GM18868 (cell line): ENCODE measurements around the gene RAD51B.

Source experiments
- ATAC-seq: cut with Tn5 transposase; IDR thresholded peaks from one replicate; pipeline ENCODE4 v1.9.1; 2021; ENCODE audit warnings: mild to moderate bottlenecking, moderate library complexity; ENCODE audit not compliant: unreplicated experiment

The RAD51B gene

DNA sequence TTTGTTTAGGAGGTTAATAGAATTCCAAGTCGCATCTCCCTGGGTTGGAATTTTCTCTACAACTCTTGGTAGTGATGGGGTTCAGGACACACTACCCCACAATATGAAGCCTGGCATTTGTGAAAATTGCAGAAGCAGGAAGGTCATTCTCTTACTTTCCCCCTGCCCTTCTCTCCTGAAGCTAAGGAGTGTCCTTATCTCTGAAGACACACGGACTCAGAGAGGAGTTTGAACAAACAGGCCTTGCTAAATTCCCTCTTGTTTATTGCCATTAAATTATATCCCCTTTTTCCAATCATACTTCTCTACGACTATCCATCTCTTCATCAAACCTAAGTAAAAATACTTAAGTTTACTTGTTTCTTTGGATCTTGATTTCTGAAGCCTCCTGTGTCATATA, 443.0 kb downstream of the RAD51B start:
- no peak for ATAC-seq

DNA sequence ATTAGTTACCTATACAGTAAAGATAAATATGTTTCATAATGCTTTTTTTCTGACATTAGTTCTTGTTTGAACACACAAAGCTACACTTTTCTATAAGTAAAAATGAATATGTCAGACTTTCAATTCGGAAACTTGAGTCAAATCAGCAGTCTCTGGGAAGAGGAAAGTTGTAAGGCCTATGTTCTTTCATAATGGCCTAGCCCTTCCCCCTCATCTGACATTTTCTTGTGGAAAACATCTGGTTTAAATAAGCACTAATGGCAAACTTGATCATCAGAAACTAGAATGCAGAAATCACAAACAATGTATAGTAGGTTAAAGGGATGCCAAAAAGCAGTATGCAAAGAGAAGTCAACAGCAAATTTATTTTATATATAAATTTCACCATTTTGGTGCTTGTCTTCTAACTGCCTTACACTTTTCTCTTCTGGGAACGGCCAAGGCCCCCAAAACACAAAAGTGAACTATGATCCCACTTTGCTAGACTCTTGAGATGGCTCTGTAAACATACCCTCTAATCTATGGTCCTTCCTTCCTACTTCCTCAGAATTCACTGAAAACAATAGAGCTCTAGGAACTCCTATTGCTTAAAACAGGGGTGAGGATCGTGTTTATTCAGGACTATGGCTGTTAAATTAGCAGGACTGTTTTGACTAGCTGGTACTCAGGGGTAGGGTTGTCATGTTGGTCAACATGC, 444.1 kb downstream of the RAD51B start:
- ATAC-seq, result no peak

DNA sequence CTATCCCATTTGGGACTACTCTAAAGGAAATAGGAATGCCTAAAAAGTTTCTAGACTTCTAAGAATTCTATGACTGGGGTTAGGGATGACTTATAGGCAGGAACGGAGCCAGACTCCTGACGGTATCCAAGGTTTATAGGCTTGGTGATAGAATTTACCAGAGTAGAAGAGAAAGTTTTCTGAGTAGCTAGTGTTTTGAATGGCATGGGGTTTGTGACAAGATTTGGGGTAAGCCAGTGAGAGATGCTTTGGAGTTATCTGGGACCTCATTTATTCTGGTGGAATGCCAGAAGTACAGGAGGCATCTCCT, 444.6 kb downstream of the RAD51B start:
- no peak for ATAC-seq

DNA sequence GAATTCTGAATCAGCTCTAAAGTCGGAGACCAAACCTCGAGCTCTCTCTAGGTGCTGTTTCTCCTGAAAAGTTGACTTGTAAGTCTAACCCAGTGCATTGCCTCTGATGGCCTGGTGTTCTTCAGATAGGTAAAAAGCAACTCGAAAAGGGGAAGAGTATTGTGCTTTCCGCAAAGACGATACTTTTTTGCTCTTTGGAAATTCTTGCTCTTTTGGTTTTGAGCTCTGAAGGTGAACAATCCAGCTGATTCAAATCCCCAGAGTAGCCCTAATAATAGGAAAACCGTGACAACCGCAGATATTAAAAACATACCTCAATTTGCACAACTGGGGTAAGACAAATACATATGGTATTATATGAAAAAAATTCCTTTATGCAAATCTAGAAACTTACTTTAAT, 447.4 kb downstream of the RAD51B start:
- ATAC-seq, result no peak

DNA sequence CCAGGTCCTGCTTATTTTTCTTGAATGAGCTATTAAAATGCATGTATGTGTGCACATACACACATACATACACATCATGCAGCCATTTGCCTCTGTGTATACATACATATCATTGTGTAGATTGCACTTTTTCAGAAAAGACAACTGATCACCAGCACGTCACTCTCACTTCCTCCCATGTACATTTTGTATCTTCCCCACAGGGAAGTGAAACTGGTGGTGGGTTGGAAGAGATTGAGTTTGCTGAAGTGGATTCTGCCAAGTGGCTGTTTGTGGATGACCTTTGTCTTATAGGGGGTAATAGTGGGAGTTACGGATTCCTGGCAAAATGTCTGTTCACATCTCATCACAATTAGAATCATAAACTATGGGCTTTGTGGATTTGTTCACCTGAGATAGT, 448.6 kb downstream of the RAD51B start:
- ATAC-seq, result peak; percentile 66

DNA sequence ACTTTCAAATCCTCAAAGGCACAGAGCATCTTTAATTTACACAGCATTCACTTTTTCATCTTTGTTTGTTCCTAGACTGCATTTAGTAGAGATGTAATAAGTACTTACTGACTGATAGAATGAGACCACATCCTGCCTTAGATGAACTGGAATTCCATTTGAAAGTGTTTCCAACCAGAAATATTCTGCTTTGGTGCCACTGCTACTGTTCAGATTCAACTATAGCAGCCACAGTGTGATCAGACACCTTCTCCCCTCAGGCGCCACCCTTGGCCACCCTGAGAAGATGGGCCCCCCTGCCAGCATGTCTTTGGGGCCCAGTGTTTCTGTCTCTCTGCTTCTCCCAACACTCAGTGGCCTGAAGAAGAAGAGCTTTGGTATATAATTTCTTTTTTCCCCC, 449.1 kb downstream of the RAD51B start:
- peak; percentile 14 for ATAC-seq

DNA sequence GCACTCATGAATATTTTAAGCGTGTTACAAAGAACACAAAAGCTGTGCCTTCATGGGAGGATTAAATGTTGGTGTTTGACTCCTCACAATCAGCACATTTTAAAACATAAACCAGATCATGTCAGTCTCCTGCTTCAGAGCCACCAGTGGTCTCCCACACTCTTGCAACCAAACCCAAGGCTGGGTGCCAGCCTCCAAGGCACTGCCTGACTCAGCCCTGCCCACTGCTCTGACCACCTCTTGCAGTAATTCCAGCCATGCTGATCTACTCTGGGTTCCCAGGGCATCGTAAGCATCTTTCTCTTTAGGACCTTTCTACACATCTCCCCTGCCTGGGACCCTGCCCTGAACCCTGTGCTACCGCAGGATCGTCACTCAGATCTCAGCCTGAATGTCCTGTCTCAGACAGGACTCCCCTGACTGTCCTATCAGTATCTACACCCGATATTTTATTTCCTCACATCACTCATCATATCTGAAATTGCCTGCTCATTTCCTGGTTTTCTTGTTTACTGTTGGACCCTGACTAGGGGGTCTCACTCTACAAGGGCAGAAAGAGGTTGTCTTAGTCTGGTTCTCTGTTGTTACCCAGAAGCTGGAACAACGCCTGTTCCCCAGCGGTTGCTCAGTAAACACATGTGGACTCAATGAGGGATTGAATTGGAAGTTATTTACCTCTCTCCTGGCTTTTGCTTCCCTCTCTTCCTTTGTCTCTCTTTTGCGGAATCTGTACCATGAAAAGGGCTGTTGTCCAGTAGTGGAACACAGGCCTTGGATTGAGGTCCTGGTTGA, 449.8 kb downstream of the RAD51B start:
- no peak for ATAC-seq

DNA sequence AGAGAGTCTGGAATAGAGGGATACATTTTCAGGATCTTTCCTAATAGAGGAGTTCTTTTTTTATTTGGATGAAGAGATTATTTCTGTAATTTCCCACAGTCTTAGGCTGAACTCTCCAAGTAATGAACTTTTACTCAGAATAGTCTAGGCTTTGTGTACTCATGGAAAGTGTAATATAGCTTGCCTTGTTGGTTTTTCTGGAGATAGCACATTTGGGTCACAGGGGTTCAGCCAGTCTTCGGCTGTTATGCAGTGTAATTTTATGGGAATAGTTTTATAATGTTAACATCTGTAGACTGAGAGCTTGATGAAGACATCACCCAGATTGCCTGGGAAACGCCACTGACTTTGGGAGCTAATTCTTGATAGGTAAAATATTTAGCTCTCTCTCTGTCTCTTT, 450.8 kb downstream of the RAD51B start:
- ATAC-seq, result no peak

DNA sequence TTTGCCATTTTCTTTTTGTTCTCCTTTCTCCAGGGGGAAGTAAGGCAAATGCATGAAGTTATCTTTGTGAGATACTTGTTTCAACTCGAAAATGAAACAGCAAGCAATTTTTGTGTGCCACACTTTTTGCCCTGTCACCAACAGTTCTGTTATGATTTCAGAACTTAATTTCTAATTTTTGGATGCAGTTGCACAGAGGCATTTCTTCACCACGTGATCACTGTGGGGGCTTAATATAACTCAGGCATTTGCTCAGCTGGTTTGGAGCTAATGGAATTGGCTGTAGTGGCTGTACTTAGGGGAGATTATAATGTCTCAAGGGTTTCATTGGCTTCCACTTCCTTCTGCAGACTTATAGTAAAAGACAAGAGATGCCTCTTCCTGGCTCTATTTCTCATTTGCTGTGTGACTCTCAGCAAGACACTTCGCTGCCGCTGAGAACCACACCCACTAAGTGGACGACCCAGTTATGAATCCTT, 452.4 kb downstream of the RAD51B start:
- no peak for ATAC-seq

DNA sequence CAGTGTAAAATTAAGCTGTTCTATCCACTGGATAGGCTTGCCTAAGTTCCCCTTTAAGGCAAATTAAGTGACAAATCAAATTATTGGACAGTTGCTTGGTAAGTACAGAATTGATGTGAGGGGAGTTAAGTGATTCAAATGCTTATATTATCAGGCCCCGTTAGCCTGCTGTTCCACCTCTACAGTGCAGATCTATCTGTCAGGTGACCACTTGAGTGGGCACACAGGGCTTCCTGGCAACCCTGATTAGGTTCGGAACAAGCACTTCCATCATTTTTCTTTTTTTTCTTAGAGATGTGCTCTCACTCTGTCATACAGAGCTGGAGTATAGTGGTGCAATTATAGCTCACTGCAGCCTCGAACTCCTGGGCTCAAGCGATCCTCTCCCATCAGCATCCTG, 453.8 kb downstream of the RAD51B start:
- no peak for ATAC-seq

DNA sequence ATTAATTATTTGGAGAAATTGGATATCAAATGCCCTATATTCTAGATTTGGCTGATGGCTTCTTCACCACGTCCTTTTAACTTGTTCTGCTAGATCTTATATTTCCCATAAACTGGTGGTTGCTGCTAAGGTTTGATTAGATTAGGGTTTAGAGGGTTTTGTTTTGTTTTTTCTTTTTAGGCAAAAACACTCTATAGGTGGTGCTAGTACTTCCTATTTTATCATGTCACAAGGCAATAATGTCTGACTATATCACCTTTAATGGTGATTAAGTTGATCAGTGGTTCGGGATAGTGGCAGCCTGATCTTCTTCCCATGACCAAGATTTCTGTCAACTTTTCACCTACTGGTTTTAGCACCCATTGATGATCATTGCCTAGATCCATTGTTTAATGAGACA, 455.1 kb downstream of the RAD51B start:
- no peak for ATAC-seq

DNA sequence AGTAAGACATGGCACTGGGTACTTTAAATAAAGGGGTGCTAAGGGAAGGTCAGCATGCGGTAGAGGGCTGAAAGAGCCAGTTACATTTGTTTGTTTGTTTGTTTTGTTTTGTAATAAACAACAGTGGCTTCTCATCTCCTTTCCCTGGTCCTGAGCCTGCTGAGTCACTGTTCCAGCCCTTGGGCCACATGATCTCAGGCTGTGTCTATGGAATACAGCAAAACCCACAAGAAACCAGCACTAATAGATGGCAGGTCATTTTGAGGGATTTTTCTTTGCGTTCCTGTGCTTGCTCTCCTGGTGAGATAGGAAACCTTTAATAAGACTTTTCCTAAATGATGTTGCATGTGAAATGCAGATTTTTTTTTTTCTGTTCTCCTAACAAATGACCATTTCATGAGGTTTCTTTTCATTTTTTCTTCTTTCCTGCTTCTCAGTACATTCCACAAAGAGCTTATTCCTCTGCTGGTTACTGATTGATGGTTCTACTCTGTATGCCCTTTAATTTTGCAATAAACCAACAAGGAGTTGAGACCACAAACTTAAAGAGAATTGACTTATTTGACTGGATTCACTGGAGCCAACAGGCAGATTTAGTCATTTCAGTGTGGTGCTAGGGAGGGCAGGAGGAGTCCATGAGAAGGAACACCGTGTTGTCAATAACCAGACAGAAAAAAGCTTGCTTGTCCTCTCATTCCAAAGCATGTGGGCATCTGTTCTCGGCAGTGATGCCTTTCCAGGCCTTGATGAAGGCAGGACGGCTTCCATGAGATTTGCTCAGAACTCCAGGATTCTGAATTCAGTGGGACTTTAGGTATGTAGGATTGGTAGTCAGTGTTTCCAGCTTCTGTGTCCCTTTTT, 459.2 kb downstream of the RAD51B start:
- ATAC-seq, result no peak

DNA sequence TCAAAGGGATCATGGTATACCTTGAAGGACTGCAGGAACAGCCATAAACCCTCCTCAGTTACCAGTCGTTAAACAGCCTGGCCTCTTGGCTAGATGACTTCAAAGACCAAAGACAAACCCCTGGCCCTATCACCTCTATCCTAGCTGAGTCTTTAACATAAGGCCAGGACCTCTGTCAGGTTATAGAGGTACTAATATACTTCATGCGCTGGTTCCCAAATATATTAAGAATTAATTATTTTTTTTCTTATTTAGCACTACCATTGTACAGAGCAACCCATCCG, 459.8 kb downstream of the RAD51B start:
- ATAC-seq, result no peak

DNA sequence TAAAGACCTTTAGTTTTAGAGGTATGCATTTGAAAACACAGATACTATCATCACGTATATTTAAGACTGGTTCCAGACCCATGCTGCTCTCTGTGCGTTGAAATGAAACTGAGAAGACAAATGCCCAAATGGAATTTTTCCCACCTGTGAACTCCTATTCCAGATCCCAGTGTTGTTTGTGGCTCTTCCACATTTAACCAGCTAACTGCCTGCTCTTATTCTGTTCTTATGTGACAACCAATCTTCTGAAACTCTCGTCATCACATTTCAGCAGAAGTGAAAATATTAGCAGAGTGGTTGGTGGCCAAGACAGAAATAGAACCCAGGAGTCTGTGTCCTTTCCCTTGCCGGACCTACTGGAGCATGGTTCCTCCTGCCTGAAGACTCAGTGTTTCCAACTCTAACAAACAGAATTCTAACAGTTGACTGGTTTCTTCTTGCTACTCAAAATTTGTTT, 460.2 kb downstream of the RAD51B start:
- ATAC-seq, result peak; percentile 37

DNA sequence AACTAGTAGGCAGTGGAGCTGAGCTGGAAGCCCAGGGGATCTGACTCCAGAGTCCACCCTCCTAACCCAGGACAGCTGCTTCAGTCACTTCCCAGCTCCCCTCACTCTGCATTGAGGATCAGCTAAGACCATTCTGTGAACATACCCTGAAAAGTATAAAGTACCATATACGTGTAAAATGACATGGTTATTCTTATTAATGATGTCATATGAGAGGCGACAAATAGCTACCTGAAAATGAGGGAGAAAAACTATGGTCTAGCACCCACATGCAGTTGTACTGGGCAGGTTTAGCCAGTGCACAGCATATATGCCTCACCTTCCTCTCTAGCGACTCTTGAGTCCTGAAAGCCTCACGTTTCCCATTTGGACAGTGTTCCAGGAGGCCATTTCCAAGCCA, 461.9 kb downstream of the RAD51B start:
- ATAC-seq, result no peak

DNA sequence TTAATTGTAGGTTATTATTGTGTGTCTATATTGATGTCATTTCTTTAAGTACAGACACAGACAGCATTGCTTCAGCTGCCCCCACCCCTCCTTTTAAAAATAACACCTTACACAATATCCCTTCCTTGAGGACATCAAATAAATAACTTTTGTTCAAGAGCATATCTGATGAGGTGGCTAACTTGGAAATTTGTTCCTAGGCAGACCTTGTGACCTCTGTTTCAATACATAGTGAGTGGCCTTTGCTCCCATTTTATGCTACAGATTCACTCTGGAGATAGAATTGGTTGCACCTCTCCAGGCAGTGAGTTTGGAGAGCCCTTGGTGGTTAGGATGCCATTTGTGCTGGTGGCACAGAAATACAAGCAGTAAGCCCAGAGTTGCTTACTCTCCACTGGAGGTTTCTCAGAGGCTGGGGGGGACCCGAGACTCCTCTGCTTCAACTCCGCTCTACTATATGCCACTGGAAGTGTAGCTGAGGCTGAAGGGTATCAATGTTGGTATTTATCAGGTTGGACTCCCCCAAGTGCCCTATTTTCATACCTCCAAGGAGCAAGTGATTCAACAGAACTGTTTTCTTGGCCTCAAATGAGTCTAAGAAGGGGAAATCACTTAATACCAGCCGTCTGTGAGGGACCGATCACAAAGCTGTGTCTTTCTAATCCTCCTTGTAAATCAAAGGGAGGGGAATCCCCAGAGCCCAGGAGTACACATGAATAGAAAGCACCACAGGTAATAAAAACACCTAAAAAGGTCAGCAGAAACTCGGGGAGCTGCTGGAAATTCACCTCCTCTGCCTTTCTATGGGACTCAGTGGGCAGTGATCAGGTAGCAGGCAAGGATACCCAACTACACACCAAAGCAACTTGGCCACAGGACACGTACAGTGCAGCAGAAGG, 463.1 kb downstream of the RAD51B start:
- peak; percentile 39 for ATAC-seq

DNA sequence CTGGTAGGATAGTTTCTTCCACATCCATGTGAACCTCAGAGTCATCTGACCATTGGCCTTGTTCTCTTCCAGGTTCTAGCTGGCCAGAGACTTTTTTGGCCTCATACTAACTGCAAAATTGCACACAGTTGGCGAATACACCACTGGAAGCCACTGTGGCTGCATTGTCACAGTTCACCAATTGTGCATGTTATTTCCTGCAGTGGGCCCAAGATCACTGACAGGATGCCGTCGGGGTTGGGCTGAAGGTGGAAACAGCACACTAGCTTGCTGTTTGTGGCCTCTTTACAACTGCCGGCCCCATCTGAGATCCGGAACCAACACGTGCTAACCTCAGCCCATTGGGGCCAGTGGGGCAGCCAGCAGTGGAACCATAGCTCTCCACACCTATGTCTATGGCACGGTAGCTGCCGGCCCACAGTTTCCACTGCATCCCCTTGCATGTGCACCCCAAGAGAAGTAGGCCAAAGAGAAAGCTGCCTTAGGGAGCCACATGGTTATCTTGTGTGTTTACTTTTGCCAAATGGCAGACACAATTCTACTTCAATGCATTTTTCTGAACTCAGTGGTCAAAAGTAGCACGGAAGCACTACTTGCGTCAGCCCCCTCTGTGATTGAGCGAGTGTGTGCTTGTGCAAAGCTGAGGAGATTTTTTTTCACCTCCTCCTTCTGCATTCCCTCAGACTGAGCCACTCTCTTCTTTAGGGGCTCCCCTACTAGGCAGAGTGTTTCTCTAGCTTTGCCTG, 464.0 kb downstream of the RAD51B start:
- peak; percentile 34 for ATAC-seq

DNA sequence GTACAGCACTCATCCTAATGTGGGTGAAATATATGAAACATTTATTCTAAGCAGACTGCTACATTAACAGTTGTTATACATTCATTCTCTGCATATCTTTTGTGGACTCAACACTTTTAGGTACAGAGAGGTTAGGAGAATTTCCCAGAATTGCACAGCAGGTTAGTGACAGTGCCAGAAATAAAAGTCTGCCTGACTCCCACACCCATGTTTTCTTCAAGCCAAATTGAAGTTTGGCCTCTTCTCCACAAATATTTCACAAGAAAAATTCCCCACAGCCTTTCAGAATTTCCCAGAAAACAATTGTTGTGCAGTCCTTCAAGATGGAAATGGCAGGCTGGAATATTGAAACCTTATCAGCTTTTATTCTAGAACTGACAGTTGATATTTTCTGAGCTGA, 464.8 kb downstream of the RAD51B start:
- no peak for ATAC-seq

DNA sequence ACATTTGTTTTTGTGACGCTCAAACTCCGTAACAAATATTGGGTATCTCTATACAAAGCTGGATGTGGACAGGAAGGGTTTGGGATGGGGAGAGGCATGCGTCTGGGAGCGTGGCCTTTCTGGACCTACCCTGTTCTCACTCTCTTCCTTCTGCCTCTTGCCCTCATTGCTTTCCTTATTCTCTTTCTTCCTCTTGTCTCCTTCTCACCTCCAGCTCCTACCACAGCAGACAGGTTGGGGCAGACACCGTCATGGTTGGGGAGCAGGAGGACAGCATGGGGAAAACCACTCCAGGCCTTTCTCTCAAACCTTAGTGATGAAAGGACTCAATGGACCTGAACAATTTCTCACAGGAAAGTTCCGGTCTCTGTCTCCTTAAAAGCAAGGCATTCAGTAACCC, 465.3 kb downstream of the RAD51B start:
- no peak for ATAC-seq
